Loucy (cell line): ENCODE results near the gene GPR153.

Experiments used
- CTCF ChIP-seq: fragments of 200-600 bp; sonication (generic); conservative IDR thresholded peaks from 2 replicates; pipeline ENCODE4 v1.5.1; 2014; ENCODE audit warnings: mild to moderate bottlenecking, antibody characterized with exemption, low read length
- EZH2phosphoT487 ChIP-seq: fragments of 200-600 bp; IDR thresholded peaks from 2 replicates; pipeline ENCODE4 v1.6.1; 2018; ENCODE audit warnings: antibody characterized with exemption, mild to moderate bottlenecking, moderate library complexity, borderline replicate concordance

GRCh38 chr1:6266641-6267040, 5.7 kb upstream of the GPR153 start:
- TF ChIP-seq CTCF (no peak), EZH2phosphoT487 (no peak)
